ENCODE measurements around the gene NF1.

- TF ChIP-seq POLR2AphosphoS5 (IDR thresholded peaks at IDR 0.05) (no peak), CTCF (IDR thresholded peaks at IDR 0.05) (no peak), POLR2A (IDR thresholded peaks at IDR 0.05) (no peak), EP300 (IDR thresholded peaks at IDR 0.05) (no peak)
Measured at GRCh38 chr17:31425282-31426040, 330.7 kb downstream of the NF1 start.

All from gastroesophageal sphincter (tissue), 3 donors.